Hippocampal formation (tissue), 2 donors: ENCODE results near the gene PGM1.

ENCODE experiments used
- DNase-seq, 2 donors: peaks; one replicate each; lab custom pipeline; 2025; lab: John Stamatoyannopoulos, UW

The PGM1 gene

DNA sequence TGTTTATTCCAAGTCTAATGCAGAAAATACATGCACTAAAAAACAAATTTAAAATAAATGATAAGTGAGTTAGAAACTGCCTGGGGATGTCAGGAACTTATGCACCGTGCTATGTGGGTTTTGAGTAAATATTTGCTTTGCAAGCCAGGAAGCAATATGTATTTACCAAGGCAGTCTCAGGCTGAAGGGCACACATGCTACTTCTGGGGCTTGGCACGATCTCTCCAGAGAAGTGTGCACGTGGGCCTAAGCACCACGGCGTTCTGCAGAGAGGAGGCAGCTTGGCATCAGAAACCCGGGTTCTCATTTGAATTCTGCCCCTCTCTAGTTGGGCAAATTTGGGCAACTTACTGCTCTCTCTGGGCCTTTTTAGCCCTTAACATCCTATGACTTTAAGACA is 108.0 kb downstream of the PGM1 start:
- no peak for DNase-seq

- DNase-seq: no peak
Observed at GRCh38 chr1:63703701-63704107, 110.5 kb downstream of the PGM1 start.

DNA sequence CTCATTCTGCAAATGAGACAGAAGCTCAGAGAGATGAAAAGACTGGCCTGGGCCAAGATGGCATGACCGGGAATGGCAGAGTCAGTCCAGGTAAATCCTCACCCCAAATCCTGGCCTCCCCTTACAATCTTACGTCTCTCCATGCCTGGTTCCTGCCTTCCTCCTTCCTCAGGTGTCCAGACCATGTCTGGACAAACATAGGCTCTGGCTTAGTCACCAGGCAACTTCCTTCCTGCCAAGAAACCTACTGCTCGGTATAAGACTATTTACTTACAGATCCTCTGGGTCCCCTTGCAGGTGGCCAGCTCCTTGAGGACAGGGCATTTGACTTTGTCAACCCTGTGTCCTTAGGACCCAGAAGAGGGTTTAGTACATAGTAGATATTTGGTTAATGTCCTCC is 111.2 kb downstream of the PGM1 start:
- DNase-seq: no peak

- no peak for DNase-seq
Observed at GRCh38 chr1:63705078-63705477, 111.9 kb downstream of the PGM1 start.

- DNase-seq: no peak
Observed at GRCh38 chr1:63709267-63709828, 116.1 kb downstream of the PGM1 start.
